Measurements from ENCODE around the gene METTL24.

The METTL24 gene

GRCh38 chr6:110195639-110196038 lies 162.5 kb downstream of the METTL24 start:
- Histone ChIP-seq H3K9me3 (ENCODE audit: control insufficient read depth, insufficient read depth, low read depth, low read length) (no peaks in the 10 kb centered on the region), H3K36me3 (ENCODE audit: control insufficient read depth, insufficient read depth, low read length) (peaks cover 15% of the 10 kb centered on the region), H3K27ac (ENCODE audit: low read depth, low read length) (no peak overlapping the region), H3K27me3 (ENCODE audit: control insufficient read depth, insufficient read depth, low read length) (no peaks in the 10 kb centered on the region), H3K4me1 (ENCODE audit: control insufficient read depth, insufficient read depth, low read length) (no peaks in the 10 kb centered on the region), H3K4me3 (ENCODE audit: low read depth, low read length) (no peak overlapping the region), H3K9ac (ENCODE audit: low read length) (no peak overlapping the region)

Measured in HUES6 (cell line).